Nephron (organoid): ENCODE measurements around the gene CPED1.

Experiments
- H3K27ac Mint-ChIP-seq, 3 experiments: 2 replicates each; pipeline ENCODE4 v1.8.0; 2020; ENCODE audit warnings: mixed read lengths in 3 of 3, mild to moderate bottlenecking in 2 of 3, moderate library complexity in 1 of 3
- H3K27me3 Mint-ChIP-seq: 2 replicates; pipeline ENCODE4 v1.8.0; 2021; ENCODE audit warnings: low read depth, mild to moderate bottlenecking, moderate library complexity, mixed read lengths
- H3K36me3 Mint-ChIP-seq: 2 replicates; pipeline ENCODE4 v1.8.0; 2020; ENCODE audit warnings: low read depth, mixed read lengths
- H3K4me1 Mint-ChIP-seq: 2 replicates; pipeline ENCODE4 v1.8.0; 2020; ENCODE audit warnings: mixed read lengths
- H3K4me3 Mint-ChIP-seq, 3 experiments: 2 replicates each; pipeline ENCODE4 v1.8.0; 2020; ENCODE audit warnings: mild to moderate bottlenecking in 3 of 3, mixed read lengths in 3 of 3, moderate library complexity in 2 of 3
- H3K9me3 Mint-ChIP-seq: 2 replicates; pipeline ENCODE4 v1.8.0; 2020; ENCODE audit warnings: mixed read lengths
- TF ChIP-seq, protein P1 (sequence below), 3 experiments: fragments of 200-600 bp; sonication (generic); IDR thresholded peaks; one replicate each; pipeline ENCODE4 v1.5.0; 2021; ENCODE audit warnings: antibody characterized with exemption in 3 of 3; ENCODE audit not compliant: unreplicated experiment in 3 of 3

Gene CPED1

DNA sequence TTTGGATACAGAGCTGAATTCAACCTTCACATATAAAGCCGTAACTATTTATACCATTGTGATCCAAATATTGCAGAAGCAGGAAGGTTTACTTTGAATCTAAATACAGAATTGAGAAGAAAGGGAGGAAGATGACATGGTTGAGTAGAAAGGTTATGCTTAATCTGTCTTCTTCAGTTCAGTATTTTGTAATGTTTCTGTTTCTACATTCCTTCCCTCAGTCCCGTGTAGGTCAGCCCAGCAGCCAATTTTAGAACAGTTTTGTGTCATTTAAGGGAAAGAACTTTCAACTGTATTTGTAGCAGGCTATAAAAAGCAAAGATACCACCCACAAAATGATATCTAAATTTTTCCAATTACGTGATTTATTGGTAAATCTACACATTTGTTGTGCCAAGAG lies 97.4 kb downstream of the CPED1 start:
- Mint-ChIP-seq H3K4me3 (no peak overlapping the region), H3K4me1 (peaks cover 36% of the 10 kb centered on the region), H3K9me3 (no peaks in the 10 kb centered on the region), H3K27me3 (no peaks in the 10 kb centered on the region), H3K27ac (no peak overlapping the region), H3K36me3 (no peaks in the 10 kb centered on the region)
- TF ChIP-seq, protein P1, sequence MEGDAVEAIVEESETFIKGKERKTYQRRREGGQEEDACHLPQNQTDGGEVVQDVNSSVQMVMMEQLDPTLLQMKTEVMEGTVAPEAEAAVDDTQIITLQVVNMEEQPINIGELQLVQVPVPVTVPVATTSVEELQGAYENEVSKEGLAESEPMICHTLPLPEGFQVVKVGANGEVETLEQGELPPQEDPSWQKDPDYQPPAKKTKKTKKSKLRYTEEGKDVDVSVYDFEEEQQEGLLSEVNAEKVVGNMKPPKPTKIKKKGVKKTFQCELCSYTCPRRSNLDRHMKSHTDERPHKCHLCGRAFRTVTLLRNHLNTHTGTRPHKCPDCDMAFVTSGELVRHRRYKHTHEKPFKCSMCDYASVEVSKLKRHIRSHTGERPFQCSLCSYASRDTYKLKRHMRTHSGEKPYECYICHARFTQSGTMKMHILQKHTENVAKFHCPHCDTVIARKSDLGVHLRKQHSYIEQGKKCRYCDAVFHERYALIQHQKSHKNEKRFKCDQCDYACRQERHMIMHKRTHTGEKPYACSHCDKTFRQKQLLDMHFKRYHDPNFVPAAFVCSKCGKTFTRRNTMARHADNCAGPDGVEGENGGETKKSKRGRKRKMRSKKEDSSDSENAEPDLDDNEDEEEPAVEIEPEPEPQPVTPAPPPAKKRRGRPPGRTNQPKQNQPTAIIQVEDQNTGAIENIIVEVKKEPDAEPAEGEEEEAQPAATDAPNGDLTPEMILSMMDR (IDR thresholded peaks at IDR 0.05; ENCODE audit: unreplicated experiment in 3 of 3), result no peak

DNA sequence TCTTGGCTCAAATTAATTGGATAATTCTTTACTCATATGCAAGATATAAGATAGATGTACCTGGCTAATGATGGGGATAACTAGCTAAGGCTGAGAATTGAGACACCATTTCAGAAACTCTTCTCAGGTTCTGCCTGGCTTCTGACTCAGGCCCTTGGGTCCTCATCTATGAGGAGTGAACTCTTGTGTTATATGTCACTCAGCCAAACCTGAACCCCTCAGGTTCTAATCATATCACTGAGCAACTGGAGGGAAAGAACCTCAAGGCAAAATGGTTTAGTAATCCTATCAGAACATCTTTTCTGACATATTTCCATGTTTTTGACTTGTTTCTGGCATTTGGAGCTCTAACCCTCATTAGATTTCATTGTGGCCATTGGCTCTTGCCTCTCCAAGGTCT lies 100.4 kb downstream of the CPED1 start:
- TF ChIP-seq, protein P1 (IDR thresholded peaks at IDR 0.05; ENCODE audit: unreplicated experiment in 3 of 3), result no peak
- H3K4me3 Mint-ChIP-seq, result no peak overlapping the region

DNA sequence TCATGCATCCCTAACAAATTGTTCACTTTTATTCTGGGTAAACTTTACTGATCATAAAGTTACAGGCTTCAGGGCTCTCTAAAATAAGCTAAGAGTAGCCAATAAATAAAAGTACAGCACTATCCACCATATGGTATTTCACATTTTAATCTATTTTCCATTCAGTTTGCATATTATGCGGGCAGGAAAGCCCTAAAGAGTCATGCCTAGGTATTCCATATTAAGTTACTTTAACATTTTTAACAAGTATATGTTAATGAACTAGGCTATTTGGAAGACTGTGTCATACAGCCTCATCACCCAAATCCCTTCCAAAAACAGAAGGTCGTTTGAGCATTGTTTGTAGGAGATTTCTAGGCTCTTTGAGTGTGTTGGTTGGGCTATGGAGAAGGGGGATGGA lies 106.3 kb downstream of the CPED1 start:
- Mint-ChIP-seq H3K4me3 (no peak overlapping the region), H3K27ac (no peak overlapping the region), H3K27me3 (no peaks in the 10 kb centered on the region), H3K9me3 (no peaks in the 10 kb centered on the region), H3K4me1 (peaks cover 8% of the 10 kb centered on the region), H3K36me3 (peaks cover 11% of the 10 kb centered on the region)
- TF ChIP-seq, protein P1 (IDR thresholded peaks at IDR 0.05; ENCODE audit: unreplicated experiment in 3 of 3), result no peak

More for the DNA sequence above, 100.4 kb downstream of the CPED1 start:
- no peaks in the 10 kb centered on the region for H3K27me3 Mint-ChIP-seq
- peaks cover 19% of the 10 kb centered on the region for H3K4me1 Mint-ChIP-seq
- no peaks in the 10 kb centered on the region for H3K9me3 Mint-ChIP-seq
- no peak overlapping the region for H3K27ac Mint-ChIP-seq
- peaks cover 7% of the 10 kb centered on the region for H3K36me3 Mint-ChIP-seq

DNA sequence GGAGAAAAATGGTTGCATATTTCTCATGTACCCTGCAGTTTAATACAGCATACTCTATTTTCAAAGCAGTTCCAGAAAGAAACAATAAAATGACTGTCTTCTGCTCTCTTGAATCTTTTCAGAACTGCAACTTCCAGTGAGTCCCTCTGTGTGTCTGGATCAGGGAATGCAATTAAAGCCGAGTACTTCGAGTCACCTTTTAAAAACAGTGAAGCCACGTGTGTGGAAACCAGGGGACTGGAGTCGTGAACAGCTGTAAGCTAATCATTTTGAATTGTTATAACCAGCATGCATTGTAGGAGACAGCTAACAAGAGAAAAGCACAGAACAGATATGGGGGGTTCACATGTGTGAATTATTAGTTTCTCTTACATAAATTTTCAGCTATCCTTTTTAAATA lies 109.1 kb downstream of the CPED1 start:
- Mint-ChIP-seq H3K27me3 (peaks cover 3% of the 10 kb centered on the region), H3K9me3 (no peaks in the 10 kb centered on the region), H3K27ac (peak overlapping the region in 1 of 3 experiments; percentile 11), H3K4me1 (peaks cover 8% of the 10 kb centered on the region), H3K36me3 (peaks cover 34% of the 10 kb centered on the region), H3K4me3 (no peak overlapping the region)
- TF ChIP-seq, protein P1 (IDR thresholded peaks at IDR 0.05; ENCODE audit: unreplicated experiment in 3 of 3), result no peak

DNA sequence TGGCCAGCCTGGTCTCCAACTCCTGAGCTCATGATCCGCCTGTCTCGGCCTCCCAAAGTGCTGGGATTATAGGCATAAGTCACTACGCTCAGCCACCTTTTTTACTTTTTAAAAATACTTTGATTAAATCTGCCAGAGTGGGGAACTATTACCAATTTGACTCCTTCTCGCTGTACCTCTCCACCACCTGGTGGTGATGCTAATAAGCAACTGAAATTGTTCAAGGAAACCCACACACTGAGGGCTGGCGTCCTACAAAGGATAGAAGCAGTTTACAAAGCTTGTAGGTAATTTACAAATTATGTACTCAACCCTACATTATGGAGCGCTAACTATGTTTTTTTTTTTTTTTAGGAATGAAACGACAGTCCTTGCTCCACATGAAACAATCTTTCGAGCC lies 111.1 kb downstream of the CPED1 start:
- Mint-ChIP-seq H3K4me1 (peaks cover 12% of the 10 kb centered on the region), H3K9me3 (no peaks in the 10 kb centered on the region), H3K27ac (no peak overlapping the region)

DNA sequence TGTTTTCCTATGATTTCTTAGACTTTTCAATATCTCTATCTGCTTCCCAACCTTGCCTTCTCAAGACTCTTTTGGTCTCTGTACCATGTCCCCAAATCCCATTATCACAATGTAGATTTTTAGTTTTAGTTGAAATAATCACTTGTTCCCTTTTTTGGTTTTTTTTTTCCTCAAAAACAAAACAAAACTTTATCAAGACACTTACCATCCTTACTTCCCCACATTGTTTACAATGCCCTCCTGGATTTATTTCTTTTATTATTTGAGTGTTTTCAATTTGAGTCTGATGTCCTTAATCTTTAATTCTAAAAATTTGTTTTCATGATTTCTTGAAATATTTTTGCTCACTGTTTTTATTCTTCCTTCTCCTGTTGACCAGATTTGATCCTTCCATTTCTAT lies 112.6 kb downstream of the CPED1 start:
- H3K27ac Mint-ChIP-seq, result no peak overlapping the region
- H3K27me3 Mint-ChIP-seq, result peaks cover 3% of the 10 kb centered on the region
- peaks cover 17% of the 10 kb centered on the region for H3K4me1 Mint-ChIP-seq
- no peaks in the 10 kb centered on the region for H3K9me3 Mint-ChIP-seq
- peaks cover 33% of the 10 kb centered on the region for H3K36me3 Mint-ChIP-seq
- H3K4me3 Mint-ChIP-seq, result no peak overlapping the region
- TF ChIP-seq, protein P1 (IDR thresholded peaks at IDR 0.05; ENCODE audit: unreplicated experiment in 3 of 3), result no peak

More for the DNA sequence above, 111.1 kb downstream of the CPED1 start:
- H3K36me3 Mint-ChIP-seq, result peaks cover 33% of the 10 kb centered on the region
- H3K4me3 Mint-ChIP-seq, result no peak overlapping the region
- TF ChIP-seq, protein P1 (IDR thresholded peaks at IDR 0.05; ENCODE audit: unreplicated experiment in 3 of 3), result no peak
- peaks cover 3% of the 10 kb centered on the region for H3K27me3 Mint-ChIP-seq
